Smooth muscle cell (in vitro differentiated cells): ENCODE data around the gene TAS2R1. TPM values are rescaled to one million over a fixed set of nuclear protein-coding genes. Genes with fewer than 3 reads are reported as not detected.

Experiments used
- DNase-seq: peaks from one replicate; lab custom pipeline; 2025; ENCODE audit not compliant: unreplicated experiment; lab: John Stamatoyannopoulos, UW
- H2AFZ ChIP-seq: fragments of 200-600 bp; sonication (generic); 2 replicates; pipeline ENCODE4 v1.6.0; 2016; ENCODE audit warnings: antibody characterized with exemption, low read depth, mild to moderate bottlenecking
- H3F3A ChIP-seq: fragments of 200-600 bp; sonication (generic); 2 replicates; pipeline ENCODE4 v1.6.0; 2017; ENCODE audit warnings: antibody characterized with exemption, low read depth
- H3K27ac ChIP-seq: fragments of 200-600 bp; sonication (generic); 2 replicates; pipeline ENCODE4 v1.5.1; 2016; ENCODE audit warnings: low read depth, mild to moderate bottlenecking
- H3K27me3 ChIP-seq: fragments of 200-600 bp; sonication (generic); 2 replicates; pipeline ENCODE4 v1.6.1; 2016; ENCODE audit warnings: low read depth, mild to moderate bottlenecking
- H3K36me3 ChIP-seq: fragments of 200-600 bp; sonication (generic); 2 replicates; pipeline ENCODE4 v1.5.1; 2016; ENCODE audit warnings: low read depth
- H3K4me1 ChIP-seq: fragments of 200-600 bp; sonication (generic); 2 replicates; pipeline ENCODE4 v1.5.1; 2016; ENCODE audit warnings: low read depth
- H3K4me2 ChIP-seq: fragments of 200-600 bp; sonication (generic); 2 replicates; pipeline ENCODE4 v1.6.0; 2016; ENCODE audit warnings: mild to moderate bottlenecking
- H3K4me3 ChIP-seq: fragments of 200-600 bp; sonication (generic); 2 replicates; pipeline ENCODE4 v1.5.1; 2016; ENCODE audit warnings: mild to moderate bottlenecking
- H3K79me2 ChIP-seq: fragments of 200-600 bp; sonication (generic); 2 replicates; pipeline ENCODE4 v1.6.0; 2016; ENCODE audit warnings: low read depth, mild to moderate bottlenecking
- H3K9ac ChIP-seq: fragments of 200-600 bp; sonication (generic); 2 replicates; pipeline ENCODE4 v1.6.0; 2016; ENCODE audit warnings: low read depth
- H3K9me3 ChIP-seq: fragments of 200-600 bp; sonication (generic); replicated peaks from 2 replicates; pipeline ENCODE4 v1.5.1; 2016; ENCODE audit warnings: low read depth
- H4K20me1 ChIP-seq: fragments of 200-600 bp; sonication (generic); 2 replicates; pipeline ENCODE4 v1.6.0; 2016; ENCODE audit warnings: low read depth
- CTCF ChIP-seq: fragments of 200-600 bp; sonication (generic); IDR thresholded peaks from 2 replicates; pipeline ENCODE4 v1.5.1; 2017; ENCODE audit warnings: borderline replicate concordance, mild to moderate bottlenecking, antibody characterized with exemption; ENCODE audit not compliant: insufficient read depth, poor library complexity, severe bottlenecking
- WGBS: methylation state at CpG from one replicate; pipeline ENCODE4 v1.1.7; 2016; ENCODE audit warnings: low lambda C conversion rate; 5-methylcytosine and 5-hydroxymethylcytosine counted together
- polyA plus RNA-seq: library from polyadenylated mRNA; unstranded; fragments of >200 nt; fragmentation: Nextera tagmentation; extraction: Ambion mirVana; gene quantifications from 2 replicates; pipeline ENCODE4 v1.2.1, GENCODE V29; 2016
- total RNA-seq: library from RNA; depleted of rRNA; stranded (reverse); fragments of >200 nt; gene quantifications from 2 replicates; pipeline ENCODE4 v1.2.3, GENCODE V29; 2014

The TAS2R1 gene
- total and polyA plus RNA-seq, 2 experiments from 2014 or later = 0.53 TPM; not detected in 1

- Histone ChIP-seq H2AFZ (no peak overlapping the region), H3F3A (peaks cover 24% of the 10 kb centered on the region), H3K27ac (peak overlapping the region; percentile 29), H3K9me3 (no peaks in the 10 kb centered on the region), H3K79me2 (no peaks in the 10 kb centered on the region), H4K20me1 (no peaks in the 10 kb centered on the region), H3K4me3 (no peak overlapping the region), H3K36me3 (no peaks in the 10 kb centered on the region), H3K27me3 (no peaks in the 10 kb centered on the region), H3K9ac (no peak overlapping the region), H3K4me2 (no peak overlapping the region), H3K4me1 (peaks cover 19% of the 10 kb centered on the region)
- DNase-seq = no peak
- WGBS = 63% methylated on average over 3 of the region's 3 CpGs
- no peak for TF ChIP-seq CTCF
Measured at GRCh38 chr5:9652295-9652694, 22.1 kb upstream of the TAS2R1 start.

GRCh38 chr5:9646843-9647242 lies 16.7 kb upstream of the TAS2R1 start:
- Histone ChIP-seq H3K9me3 (no peaks in the 10 kb centered on the region), H3F3A (no peaks in the 10 kb centered on the region), H3K4me3 (no peak overlapping the region), H3K9ac (no peak overlapping the region), H3K27ac (no peak overlapping the region), H3K4me2 (no peak overlapping the region), H3K79me2 (no peaks in the 10 kb centered on the region), H3K36me3 (no peaks in the 10 kb centered on the region), H3K27me3 (no peaks in the 10 kb centered on the region), H3K4me1 (no peaks in the 10 kb centered on the region), H2AFZ (no peak overlapping the region), H4K20me1 (no peaks in the 10 kb centered on the region)
- 96% methylated on average over 2 of the region's 2 CpGs for WGBS
- no peak for DNase-seq
- TF ChIP-seq CTCF = no peak

GRCh38 chr5:9644630-9645029 lies 14.5 kb upstream of the TAS2R1 start:
- Histone ChIP-seq H4K20me1 (no peaks in the 10 kb centered on the region), H3K4me3 (no peak overlapping the region), H3K4me2 (no peak overlapping the region), H3K79me2 (no peaks in the 10 kb centered on the region), H3K36me3 (no peaks in the 10 kb centered on the region), H3K27ac (no peak overlapping the region), H3K9ac (no peak overlapping the region), H3K4me1 (no peaks in the 10 kb centered on the region), H3K27me3 (no peaks in the 10 kb centered on the region), H3K9me3 (no peaks in the 10 kb centered on the region), H2AFZ (no peak overlapping the region), H3F3A (no peaks in the 10 kb centered on the region)
- DNase-seq = no peak
- TF ChIP-seq CTCF = no peak
- 52% methylated on average over 3 of the region's 3 CpGs for WGBS

GRCh38 chr5:9642621-9643020 lies 12.5 kb upstream of the TAS2R1 start:
- no peak for TF ChIP-seq CTCF
- Histone ChIP-seq H3F3A (no peaks in the 10 kb centered on the region), H3K4me3 (no peak overlapping the region), H3K27me3 (no peaks in the 10 kb centered on the region), H3K79me2 (no peaks in the 10 kb centered on the region), H3K36me3 (no peaks in the 10 kb centered on the region), H3K9me3 (no peaks in the 10 kb centered on the region), H2AFZ (no peak overlapping the region), H3K4me2 (no peak overlapping the region), H3K27ac (no peak overlapping the region), H4K20me1 (no peaks in the 10 kb centered on the region), H3K4me1 (no peaks in the 10 kb centered on the region), H3K9ac (no peak overlapping the region)
- WGBS = 62% methylated on average over 2 of the region's 2 CpGs
- DNase-seq = no peak
